ENCODE data around the gene AFTPH.
A peak's percentile ranks its signal among the peaks of the same experiment; 100 is the strongest.

AFTPH gene

GRCh38 chr2:64582774-64583340 is 58.7 kb downstream of the AFTPH start:
- no peak overlapping the region for H3K4me3 ChIP-seq (ENCODE audit: low read depth, low read length)
- TF ChIP-seq CTCF (IDR thresholded peaks at IDR 0.05; ENCODE audit: low read depth, low read length, missing control alignments): no peak
- peak; percentile 57 for DNase-seq (ENCODE audit: low read depth)

GRCh38 chr2:64586054-64586453 is 61.9 kb downstream of the AFTPH start:
- no peak for TF ChIP-seq CTCF (IDR thresholded peaks at IDR 0.05; ENCODE audit: low read depth, low read length, missing control alignments)
- no peak for DNase-seq (ENCODE audit: low read depth)

GRCh38 chr2:64586883-64587481 is 62.9 kb downstream of the AFTPH start:
- TF ChIP-seq CTCF (IDR thresholded peaks at IDR 0.05; ENCODE audit: low read depth, low read length, missing control alignments): peak; percentile 60
- DNase-seq (ENCODE audit: low read depth): no peak
- no peak overlapping the region for H3K4me3 ChIP-seq (ENCODE audit: low read depth, low read length)

More at GRCh38 chr2:64586054-64586453, 61.9 kb downstream of the AFTPH start:
- no peak overlapping the region for H3K4me3 ChIP-seq (ENCODE audit: low read depth, low read length)

GRCh38 chr2:64587561-64587960 is 63.4 kb downstream of the AFTPH start:
- H3K4me3 ChIP-seq (ENCODE audit: low read depth, low read length): no peak overlapping the region
- no peak for DNase-seq (ENCODE audit: low read depth)

GRCh38 chr2:64591188-64591587 is 67.1 kb downstream of the AFTPH start:
- no peak for DNase-seq (ENCODE audit: low read depth)
- no peak for TF ChIP-seq CTCF (IDR thresholded peaks at IDR 0.05; ENCODE audit: low read depth, low read length, missing control alignments)
- no peak overlapping the region for H3K4me3 ChIP-seq (ENCODE audit: low read depth, low read length)

More at GRCh38 chr2:64587561-64587960, 63.4 kb downstream of the AFTPH start:
- no peak for TF ChIP-seq CTCF (IDR thresholded peaks at IDR 0.05; ENCODE audit: low read depth, low read length, missing control alignments)

- no peak overlapping the region for H3K4me3 ChIP-seq (ENCODE audit: low read depth, low read length)
- DNase-seq (ENCODE audit: low read depth): no peak
- TF ChIP-seq CTCF (IDR thresholded peaks at IDR 0.05; ENCODE audit: low read depth, low read length, missing control alignments): no peak
Observed at GRCh38 chr2:64593035-64593655, 69.0 kb downstream of the AFTPH start.

All from GM12864 (cell line).